ENCODE measurements around the gene CACUL1.
"Not testable (repeated sequence)": the region's sequence is repeated elsewhere in the genome, so short reads cannot be mapped to it uniquely, and the experiment has no call there.

The CACUL1 gene

GRCh38 chr10:118664321-118664720, 90.4 kb downstream of the CACUL1 start:
- no peak for FAIRE-seq
- no peak for TF ChIP-seq TAF1 (IDR thresholded peaks at IDR 0.05; ENCODE audit: low read depth, low read length)
- TF ChIP-seq POU2F2 (IDR thresholded peaks at IDR 0.05; ENCODE audit: low read depth, low read length), result no peak
- TF ChIP-seq PAX5 (IDR thresholded peaks at IDR 0.05; ENCODE audit: insufficient read depth, low read length, severe bottlenecking), result no peak
- TF ChIP-seq POLR2A (IDR thresholded peaks at IDR 0.05; ENCODE audit: low read depth, low read length), result no peak
- no peak for TF ChIP-seq SPI1 (IDR thresholded peaks at IDR 0.05; ENCODE audit: low read depth, low read length)
- TF ChIP-seq POLR2AphosphoS5 (IDR thresholded peaks at IDR 0.05; ENCODE audit: low read depth, low read length), result no peak
- DNase-seq (ENCODE audit: insufficient read length, low spot score), result no peak

DNA sequence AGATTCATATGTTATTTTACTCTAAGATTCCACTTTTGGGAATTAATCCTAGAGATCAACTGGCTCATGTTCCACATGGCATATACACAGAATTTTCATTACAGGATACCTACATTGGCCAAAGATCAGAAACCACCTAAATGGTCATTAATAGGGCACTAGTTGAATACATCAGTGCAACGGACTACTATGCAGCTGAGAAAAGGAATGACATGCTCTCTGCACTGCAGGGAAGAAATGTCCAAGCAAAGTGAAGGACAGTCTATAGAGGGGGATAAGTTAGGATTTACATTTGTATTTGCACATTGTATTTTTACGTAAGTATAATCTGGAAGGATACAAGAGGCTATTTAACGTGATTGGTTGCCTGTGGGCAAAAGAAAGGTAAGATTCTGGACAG, 91.6 kb downstream of the CACUL1 start:
- no peak for FAIRE-seq
- TF ChIP-seq POLR2A (IDR thresholded peaks at IDR 0.05; ENCODE audit: low read depth, low read length) (no peak), PAX5 (IDR thresholded peaks at IDR 0.05; ENCODE audit: insufficient read depth, low read length, severe bottlenecking) (no peak), TAF1 (IDR thresholded peaks at IDR 0.05; ENCODE audit: low read depth, low read length) (no peak), POLR2AphosphoS5 (IDR thresholded peaks at IDR 0.05; ENCODE audit: low read depth, low read length) (no peak), SPI1 (IDR thresholded peaks at IDR 0.05; ENCODE audit: low read depth, low read length) (no peak), POU2F2 (IDR thresholded peaks at IDR 0.05; ENCODE audit: low read depth, low read length) (no peak)
- DNase-seq (ENCODE audit: insufficient read length, low spot score), result no peak

GRCh38 chr10:118662228-118663035, 92.3 kb downstream of the CACUL1 start:
- TF ChIP-seq PAX5 (IDR thresholded peaks at IDR 0.05; ENCODE audit: insufficient read depth, low read length, severe bottlenecking) (no peak), SPI1 (IDR thresholded peaks at IDR 0.05; ENCODE audit: low read depth, low read length) (no peak), TAF1 (IDR thresholded peaks at IDR 0.05; ENCODE audit: low read depth, low read length) (no peak), POLR2A (IDR thresholded peaks at IDR 0.05; ENCODE audit: low read depth, low read length) (no peak), POU2F2 (IDR thresholded peaks at IDR 0.05; ENCODE audit: low read depth, low read length) (no peak), POLR2AphosphoS5 (IDR thresholded peaks at IDR 0.05; ENCODE audit: low read depth, low read length) (no peak)
- DNase-seq (ENCODE audit: insufficient read length, low spot score) (no peak), FAIRE-seq (no peak)

DNA sequence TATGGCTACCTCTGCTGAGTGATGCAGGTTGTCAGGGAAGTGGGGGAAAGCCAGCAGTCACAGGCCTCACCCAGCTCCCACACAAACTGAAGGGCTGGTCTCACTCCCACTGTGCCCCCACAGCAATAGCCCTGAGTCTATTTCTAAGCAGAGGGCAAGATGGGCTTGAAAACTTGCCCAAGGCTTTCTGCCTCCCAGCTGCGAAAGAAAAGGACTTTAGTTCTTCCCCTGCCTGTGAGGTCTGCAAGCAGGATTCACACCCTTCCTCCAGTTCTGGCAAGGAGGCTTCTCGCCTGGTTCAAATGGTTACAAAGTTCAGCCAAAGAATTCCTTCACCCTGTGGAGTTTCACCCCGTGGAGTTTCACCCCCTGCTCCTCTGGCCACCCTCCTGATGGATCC, 96.0 kb downstream of the CACUL1 start:
- DNase-seq (ENCODE audit: insufficient read length, low spot score) (no peak), FAIRE-seq (no peak)
- TF ChIP-seq PAX5 (IDR thresholded peaks at IDR 0.05; ENCODE audit: insufficient read depth, low read length, severe bottlenecking) (no peak), SPI1 (IDR thresholded peaks at IDR 0.05; ENCODE audit: low read depth, low read length) (no peak), POU2F2 (IDR thresholded peaks at IDR 0.05; ENCODE audit: low read depth, low read length) (no peak), POLR2A (IDR thresholded peaks at IDR 0.05; ENCODE audit: low read depth, low read length) (no peak), TAF1 (IDR thresholded peaks at IDR 0.05; ENCODE audit: low read depth, low read length) (no peak), POLR2AphosphoS5 (IDR thresholded peaks at IDR 0.05; ENCODE audit: low read depth, low read length) (no peak)

GRCh38 chr10:118658168-118658567, 96.6 kb downstream of the CACUL1 start:
- not testable (repeated sequence) for FAIRE-seq; DNase-seq (ENCODE audit: insufficient read length, low spot score)

DNA sequence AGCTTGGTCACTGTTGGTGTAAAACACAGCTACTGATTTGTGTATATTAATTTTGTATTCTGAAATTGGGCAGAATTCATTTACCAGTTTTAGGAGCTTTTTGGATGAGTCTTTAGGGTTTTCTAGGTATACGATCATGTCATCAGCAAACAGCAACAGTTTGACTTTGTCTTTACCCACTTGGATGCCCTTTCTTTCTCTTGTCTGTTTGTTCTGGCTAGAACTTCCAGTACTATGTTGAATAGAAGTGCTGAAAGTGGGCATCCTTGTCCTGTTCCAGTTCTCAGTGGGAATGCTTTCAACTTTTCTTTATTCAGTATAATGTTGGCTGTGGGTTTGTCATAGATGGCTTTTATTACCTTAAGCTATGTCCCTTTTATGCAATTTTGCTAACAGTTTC, 109.5 kb downstream of the CACUL1 start:
- not testable (repeated sequence) for DNase-seq (ENCODE audit: insufficient read length, low spot score)

DNA sequence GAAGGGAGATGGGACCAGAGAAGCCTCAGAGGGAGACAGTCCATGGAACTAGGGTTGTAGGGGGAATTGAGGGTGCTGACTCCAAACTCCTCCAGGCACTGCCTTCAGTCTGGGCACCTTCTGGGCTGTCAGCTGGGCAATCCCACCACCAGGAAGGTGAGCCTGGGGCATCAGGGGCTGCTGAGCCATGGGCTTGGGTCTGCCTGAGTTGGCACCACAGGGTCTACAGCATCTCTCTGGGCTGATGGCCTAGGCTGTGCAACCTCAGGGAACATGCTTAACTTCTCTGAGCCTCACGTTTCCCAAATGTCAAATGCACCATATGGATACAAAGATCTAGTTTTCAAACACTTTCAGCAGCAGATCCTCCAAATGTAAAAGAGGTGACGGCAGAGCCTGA, 112.5 kb downstream of the CACUL1 start:
- DNase-seq (ENCODE audit: insufficient read length, low spot score) (no peak), FAIRE-seq (no peak)
- no peak for TF ChIP-seq TAF1 (IDR thresholded peaks at IDR 0.05; ENCODE audit: low read depth, low read length)
- no peak for TF ChIP-seq SPI1 (IDR thresholded peaks at IDR 0.05; ENCODE audit: low read depth, low read length)
- no peak for TF ChIP-seq POU2F2 (IDR thresholded peaks at IDR 0.05; ENCODE audit: low read depth, low read length)
- no peak for TF ChIP-seq PAX5 (IDR thresholded peaks at IDR 0.05; ENCODE audit: insufficient read depth, low read length, severe bottlenecking)
- TF ChIP-seq POLR2A (IDR thresholded peaks at IDR 0.05; ENCODE audit: low read depth, low read length), result no peak
- TF ChIP-seq POLR2AphosphoS5 (IDR thresholded peaks at IDR 0.05; ENCODE audit: low read depth, low read length), result no peak

More for the DNA sequence above, 109.5 kb downstream of the CACUL1 start:
- FAIRE-seq, result not testable (repeated sequence)

DNA sequence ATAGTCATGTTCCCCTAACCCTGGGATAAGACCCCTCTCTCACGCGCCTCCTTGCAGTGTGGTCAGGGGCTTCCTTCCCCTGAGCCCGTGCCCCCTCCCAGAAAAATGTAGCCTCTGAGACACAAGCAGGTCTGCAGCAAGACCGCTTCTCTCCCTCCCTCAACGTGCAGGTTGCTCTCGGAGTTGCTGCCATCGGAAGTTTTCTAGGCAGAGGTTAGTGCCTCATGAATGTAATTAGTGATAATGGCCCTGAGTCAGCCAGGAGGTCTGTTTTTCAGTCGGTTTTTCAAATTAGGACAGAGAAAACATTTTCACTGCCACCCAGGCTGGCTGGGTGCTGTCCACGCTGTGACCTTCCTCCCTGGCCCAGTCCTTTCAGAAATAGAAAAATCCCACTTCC, 116.1 kb downstream of the CACUL1 start:
- DNase-seq (ENCODE audit: insufficient read length, low spot score), result no peak
- TF ChIP-seq POLR2AphosphoS5 (IDR thresholded peaks at IDR 0.05; ENCODE audit: low read depth, low read length), result no peak
- TF ChIP-seq PAX5 (IDR thresholded peaks at IDR 0.05; ENCODE audit: insufficient read depth, low read length, severe bottlenecking), result no peak
- no peak for TF ChIP-seq TAF1 (IDR thresholded peaks at IDR 0.05; ENCODE audit: low read depth, low read length)
- no peak for TF ChIP-seq SPI1 (IDR thresholded peaks at IDR 0.05; ENCODE audit: low read depth, low read length)
- no peak for TF ChIP-seq POU2F2 (IDR thresholded peaks at IDR 0.05; ENCODE audit: low read depth, low read length)
- TF ChIP-seq POLR2A (IDR thresholded peaks at IDR 0.05; ENCODE audit: low read depth, low read length), result no peak
- FAIRE-seq, result no peak

GRCh38 chr10:118635674-118636402, 118.9 kb downstream of the CACUL1 start:
- TF ChIP-seq POLR2A (IDR thresholded peaks at IDR 0.05; ENCODE audit: low read depth, low read length) (no peak), PAX5 (IDR thresholded peaks at IDR 0.05; ENCODE audit: insufficient read depth, low read length, severe bottlenecking) (no peak), POLR2AphosphoS5 (IDR thresholded peaks at IDR 0.05; ENCODE audit: low read depth, low read length) (no peak), POU2F2 (IDR thresholded peaks at IDR 0.05; ENCODE audit: low read depth, low read length) (no peak), SPI1 (IDR thresholded peaks at IDR 0.05; ENCODE audit: low read depth, low read length) (no peak), TAF1 (IDR thresholded peaks at IDR 0.05; ENCODE audit: low read depth, low read length) (no peak)

DNA sequence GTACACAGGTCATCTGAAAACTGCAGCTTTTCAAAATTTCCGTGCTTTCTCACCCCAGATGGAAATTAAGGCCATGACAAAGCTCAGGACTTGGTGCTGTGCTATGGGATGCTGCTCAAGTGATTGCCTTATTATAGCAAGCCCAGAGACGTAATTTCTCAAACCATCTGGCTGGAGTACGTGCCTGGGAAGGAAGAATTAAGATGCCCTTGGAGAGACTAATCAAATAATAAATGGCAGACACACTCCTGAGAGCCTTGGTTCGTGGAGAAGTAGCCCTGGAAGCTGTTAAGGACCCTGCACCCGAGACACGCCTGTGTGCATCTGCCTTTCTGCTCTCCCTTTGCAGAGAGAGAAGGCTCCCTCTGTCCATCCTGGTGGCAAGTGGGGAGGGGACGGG, 121.0 kb downstream of the CACUL1 start:
- TF ChIP-seq POU2F2 (IDR thresholded peaks at IDR 0.05; ENCODE audit: low read depth, low read length) (no peak), TAF1 (IDR thresholded peaks at IDR 0.05; ENCODE audit: low read depth, low read length) (no peak), POLR2AphosphoS5 (IDR thresholded peaks at IDR 0.05; ENCODE audit: low read depth, low read length) (no peak), PAX5 (IDR thresholded peaks at IDR 0.05; ENCODE audit: insufficient read depth, low read length, severe bottlenecking) (no peak), POLR2A (IDR thresholded peaks at IDR 0.05; ENCODE audit: low read depth, low read length) (no peak), SPI1 (IDR thresholded peaks at IDR 0.05; ENCODE audit: low read depth, low read length) (no peak)
- FAIRE-seq, result no peak
- DNase-seq (ENCODE audit: insufficient read length, low spot score), result no peak

More at GRCh38 chr10:118635674-118636402, 118.9 kb downstream of the CACUL1 start:
- no peak for DNase-seq (ENCODE audit: insufficient read length, low spot score)
- no peak for FAIRE-seq

Measured in GM12891 (cell line).